Activated CD4-positive, alpha-beta T cell treated with anti-CD3 and anti-CD28 coated beads, Interleukin-2, amount 50 U/mL, for 16 hours (primary cell): ENCODE data around the gene MICU1.
A peak's percentile ranks its signal among the peaks of the same experiment; 100 is the strongest.

Experiments used
- DNase-seq: peaks from one replicate; pipeline ENCODE4 v3.0.0-alpha.2; 2020

The MICU1 gene

DNA sequence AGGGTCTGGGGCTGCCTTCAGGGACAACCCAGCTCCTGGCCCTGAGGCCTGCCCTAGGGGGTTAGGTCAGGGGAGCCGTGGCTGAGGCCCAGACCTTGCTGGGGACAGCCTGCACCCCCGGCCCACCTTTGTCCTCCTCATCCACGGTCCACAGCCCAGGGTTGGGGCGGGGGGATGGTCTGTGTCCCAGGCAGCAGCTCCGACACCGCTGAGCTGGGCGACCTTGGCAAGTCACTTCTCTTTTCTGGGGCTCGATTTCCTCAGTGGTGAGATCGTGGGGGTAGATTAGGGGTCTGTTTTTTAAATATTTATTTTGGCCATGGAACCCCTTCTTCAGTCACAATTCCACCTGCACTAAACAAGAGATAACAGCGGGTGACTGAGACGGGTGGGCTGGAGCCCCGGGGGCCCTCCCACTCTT lies 302.1 kb downstream of the MICU1 start:
- no peak for DNase-seq

DNA sequence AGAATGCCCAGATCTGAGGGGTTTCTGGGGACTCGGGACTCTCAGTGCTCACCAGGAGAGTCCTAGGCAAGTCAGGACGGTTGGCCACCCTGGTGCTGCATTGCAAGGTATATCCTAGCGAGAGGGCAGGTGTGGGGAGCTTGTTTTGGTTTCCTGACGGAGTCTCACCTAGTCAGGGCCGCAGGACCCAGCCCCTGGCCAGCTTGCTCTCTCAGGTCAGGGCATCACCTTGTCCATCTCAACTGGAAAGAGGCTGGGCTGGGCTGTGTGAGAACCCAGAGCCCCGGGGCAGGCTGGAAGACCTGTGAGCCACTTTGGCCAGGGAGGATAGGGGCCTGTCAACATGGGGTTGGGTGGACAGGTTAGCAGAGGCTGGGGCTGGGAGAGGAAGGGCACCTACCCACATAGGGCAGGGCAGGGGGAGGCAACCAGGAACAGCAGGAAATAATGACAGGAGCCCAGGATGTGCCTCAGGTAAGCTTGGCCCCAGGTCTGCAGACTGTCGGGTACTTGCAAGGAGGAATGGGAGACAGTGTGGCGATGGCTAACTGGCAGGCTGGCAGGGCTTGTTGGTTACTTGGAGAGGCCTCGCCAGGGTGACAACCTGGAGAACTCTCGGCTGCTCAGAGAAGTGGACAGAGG lies 302.6 kb downstream of the MICU1 start:
- no peak for DNase-seq

- DNase-seq: peak; percentile 54
These were observed 303.4 kb downstream of the MICU1 start for GRCh38 chr10:72322280-72323058.

GRCh38 chr10:72322030-72322279 lies 303.9 kb downstream of the MICU1 start:
- no peak for DNase-seq

- no peak for DNase-seq
These were observed 304.4 kb downstream of the MICU1 start for GRCh38 chr10:72321248-72322029.

- peak; percentile 92 for DNase-seq
These were observed 305.1 kb downstream of the MICU1 start for GRCh38 chr10:72320676-72321247.

GRCh38 chr10:72319416-72320254 lies 306.2 kb downstream of the MICU1 start:
- peak; percentile 92 for DNase-seq

- no peak for DNase-seq
These were observed 307.2 kb downstream of the MICU1 start for GRCh38 chr10:72318418-72319262.
